ENCODE results near the gene IKZF2.

IKZF2 gene

DNA sequence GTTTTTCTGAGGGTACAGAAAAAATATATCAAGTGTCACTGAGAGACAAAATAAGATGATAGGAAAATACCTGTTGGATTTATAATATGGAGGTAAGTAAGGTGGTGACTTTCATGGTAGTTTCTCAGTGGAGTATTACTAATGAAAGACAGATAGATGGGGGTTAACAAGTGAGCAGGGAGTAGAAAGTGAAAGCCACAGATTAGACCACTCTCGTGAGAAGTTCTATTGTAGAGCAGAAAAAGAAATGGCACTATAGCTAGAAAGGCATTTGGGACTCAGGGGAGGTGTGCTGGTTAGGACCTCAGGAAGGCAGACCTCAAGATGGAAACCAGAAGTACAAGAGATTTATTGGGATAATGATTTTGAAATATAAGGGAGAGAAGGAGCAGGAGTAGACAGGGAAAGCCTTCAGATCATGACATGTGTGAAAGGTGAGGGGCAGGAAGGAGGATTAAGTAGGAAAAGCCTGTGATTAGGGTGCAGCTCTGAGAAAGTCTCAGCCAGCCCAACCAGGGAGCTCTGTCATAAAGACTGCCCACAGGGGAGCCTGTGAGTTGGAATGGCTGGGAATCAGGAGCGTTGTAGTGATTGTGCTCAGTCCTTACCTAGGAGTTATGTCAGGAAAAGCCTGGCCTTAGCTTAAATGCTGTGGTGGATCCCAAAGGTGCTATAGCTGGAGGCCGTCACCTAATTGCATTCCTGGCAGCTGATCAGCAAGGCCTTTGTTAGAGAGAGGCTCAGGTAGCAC lies 198.1 kb downstream of the IKZF2 start:
- no peak for DNase-seq

DNA sequence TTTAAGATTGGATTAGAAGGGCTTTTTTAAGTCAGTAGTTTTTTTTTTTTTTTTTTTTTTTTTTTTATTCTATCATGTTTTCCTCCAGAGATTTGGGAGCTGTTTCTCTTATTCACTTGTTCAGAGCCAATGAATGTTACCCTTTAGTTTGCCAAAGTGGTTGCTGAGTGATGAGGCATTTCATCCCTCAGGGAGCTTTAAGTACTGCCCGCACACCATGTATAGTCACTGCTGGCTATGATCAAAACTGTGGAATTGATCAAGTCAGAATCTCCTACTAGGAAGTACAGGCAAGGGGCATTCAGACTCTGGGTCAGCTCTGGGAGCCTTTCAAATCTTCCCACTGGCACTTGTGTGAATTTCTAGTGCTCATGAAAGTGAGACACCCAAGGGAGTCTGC lies 201.6 kb downstream of the IKZF2 start:
- DNase-seq = no peak
